ENCODE measurements around the gene EXOSC7.

EXOSC7 gene

DNA sequence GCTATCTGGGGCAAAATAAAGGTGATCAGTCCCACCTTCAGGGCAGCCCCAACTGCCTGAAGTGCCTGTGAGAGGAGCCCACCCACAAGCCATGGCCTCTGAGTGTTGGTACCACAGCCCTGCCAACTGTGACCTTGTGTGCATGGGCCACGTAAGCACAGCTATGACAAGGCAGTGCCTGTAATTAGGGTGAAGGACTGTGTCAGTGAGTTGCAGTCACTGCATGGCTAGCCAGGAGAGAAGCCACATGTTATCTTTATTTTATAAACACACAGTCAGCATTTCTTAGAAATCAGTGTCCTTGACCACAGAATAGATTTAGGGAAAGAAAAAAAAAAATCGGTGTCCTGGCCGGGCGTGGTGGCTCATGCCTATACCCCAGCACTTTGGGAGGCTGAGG is 24.8 kb downstream of the EXOSC7 start:
- Histone ChIP-seq H3K79me2 (ENCODE audit: insufficient read depth, low read depth) (no peaks in the 10 kb centered on the region), H2AFZ (ENCODE audit: low read depth) (no peak overlapping the region), H3K4me1 (ENCODE audit: low read depth, poor library complexity, severe bottlenecking) (peaks cover 42% of the 10 kb centered on the region), H4K20me1 (ENCODE audit: insufficient read depth) (no peaks in the 10 kb centered on the region), H3K27me3 (ENCODE audit: insufficient read depth, low read depth) (no peaks in the 10 kb centered on the region), H3K4me3 (IDR thresholded peaks at IDR 0.05; ENCODE audit: insufficient read depth, low read depth, low read length) (no peak overlapping the region), H3K9ac (no peak overlapping the region), H3K36me3 (ENCODE audit: insufficient read depth) (no peaks in the 10 kb centered on the region; the same call in 1 of the 2 replicates), H3K27ac (no peak overlapping the region), H3K4me2 (no peak overlapping the region)
- TF ChIP-seq, protein P1, sequence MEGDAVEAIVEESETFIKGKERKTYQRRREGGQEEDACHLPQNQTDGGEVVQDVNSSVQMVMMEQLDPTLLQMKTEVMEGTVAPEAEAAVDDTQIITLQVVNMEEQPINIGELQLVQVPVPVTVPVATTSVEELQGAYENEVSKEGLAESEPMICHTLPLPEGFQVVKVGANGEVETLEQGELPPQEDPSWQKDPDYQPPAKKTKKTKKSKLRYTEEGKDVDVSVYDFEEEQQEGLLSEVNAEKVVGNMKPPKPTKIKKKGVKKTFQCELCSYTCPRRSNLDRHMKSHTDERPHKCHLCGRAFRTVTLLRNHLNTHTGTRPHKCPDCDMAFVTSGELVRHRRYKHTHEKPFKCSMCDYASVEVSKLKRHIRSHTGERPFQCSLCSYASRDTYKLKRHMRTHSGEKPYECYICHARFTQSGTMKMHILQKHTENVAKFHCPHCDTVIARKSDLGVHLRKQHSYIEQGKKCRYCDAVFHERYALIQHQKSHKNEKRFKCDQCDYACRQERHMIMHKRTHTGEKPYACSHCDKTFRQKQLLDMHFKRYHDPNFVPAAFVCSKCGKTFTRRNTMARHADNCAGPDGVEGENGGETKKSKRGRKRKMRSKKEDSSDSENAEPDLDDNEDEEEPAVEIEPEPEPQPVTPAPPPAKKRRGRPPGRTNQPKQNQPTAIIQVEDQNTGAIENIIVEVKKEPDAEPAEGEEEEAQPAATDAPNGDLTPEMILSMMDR (conservative IDR thresholded peaks at IDR 0.05; ENCODE audit: low read depth, low read length): no peak

DNA sequence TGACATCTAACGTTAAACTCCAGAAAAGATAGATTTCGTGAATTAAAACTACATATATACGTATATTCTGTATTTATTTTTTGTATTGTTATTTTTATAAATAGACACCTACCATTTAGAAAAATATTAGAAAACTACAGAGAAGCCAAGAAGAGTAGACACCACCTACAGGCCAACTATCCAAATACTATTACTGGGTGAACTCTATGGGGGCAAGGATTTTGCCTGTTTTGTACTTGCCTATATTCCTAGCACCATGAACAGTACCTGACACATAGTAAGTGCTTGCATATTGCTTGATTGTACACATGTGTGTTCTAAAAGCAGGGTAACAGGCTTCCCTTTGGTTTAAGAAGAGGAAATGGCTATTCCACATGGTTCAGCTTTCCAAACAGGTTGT is 25.7 kb downstream of the EXOSC7 start:
- H3K27me3 ChIP-seq (ENCODE audit: insufficient read depth, low read depth): no peaks in the 10 kb centered on the region
- no peak overlapping the region for H3K4me2 ChIP-seq
- no peaks in the 10 kb centered on the region; the same call in 1 of the 2 replicates for H3K36me3 ChIP-seq (ENCODE audit: insufficient read depth)
- no peak overlapping the region for H3K27ac ChIP-seq
- no peak overlapping the region for H2AFZ ChIP-seq (ENCODE audit: low read depth)
- H3K4me3 ChIP-seq (IDR thresholded peaks at IDR 0.05; ENCODE audit: insufficient read depth, low read depth, low read length): no peak overlapping the region
- no peaks in the 10 kb centered on the region for H4K20me1 ChIP-seq (ENCODE audit: insufficient read depth)
- TF ChIP-seq, protein P1 (conservative IDR thresholded peaks at IDR 0.05; ENCODE audit: low read depth, low read length): no peak
- peaks cover 33% of the 10 kb centered on the region for H3K4me1 ChIP-seq (ENCODE audit: low read depth, poor library complexity, severe bottlenecking)
- no peak overlapping the region for H3K9ac ChIP-seq
- H3K79me2 ChIP-seq (ENCODE audit: insufficient read depth, low read depth): no peaks in the 10 kb centered on the region

DNA sequence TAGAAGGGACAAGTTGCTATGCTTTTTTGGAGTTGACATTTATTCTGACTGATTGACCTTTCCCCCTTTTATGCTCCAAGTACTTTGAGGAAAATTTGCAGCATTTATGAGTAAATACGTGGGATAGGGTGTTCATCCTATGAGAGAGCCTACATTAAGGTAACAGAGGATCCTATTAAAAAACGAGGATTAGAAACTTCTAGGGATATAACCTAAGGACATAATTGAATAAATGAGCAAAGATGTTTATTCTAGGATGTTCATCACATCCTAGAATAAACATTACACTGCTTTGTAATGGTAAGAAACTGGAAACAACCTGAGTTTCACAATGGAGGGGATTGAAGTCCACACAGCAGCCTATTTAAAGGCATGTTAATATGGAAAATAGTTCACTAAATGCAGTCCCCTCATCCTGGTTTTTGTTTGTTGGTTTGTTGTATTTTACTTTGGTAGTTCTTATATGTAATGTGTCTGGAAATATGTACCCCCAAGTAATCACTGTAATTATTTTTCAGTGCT is 26.2 kb downstream of the EXOSC7 start:
- Histone ChIP-seq H3K9ac (no peak overlapping the region), H3K27me3 (ENCODE audit: insufficient read depth, low read depth) (no peaks in the 10 kb centered on the region), H3K4me3 (IDR thresholded peaks at IDR 0.05; ENCODE audit: insufficient read depth, low read depth, low read length) (no peak overlapping the region), H2AFZ (ENCODE audit: low read depth) (no peak overlapping the region), H3K4me2 (no peak overlapping the region), H3K4me1 (ENCODE audit: low read depth, poor library complexity, severe bottlenecking) (peaks cover 28% of the 10 kb centered on the region), H3K79me2 (ENCODE audit: insufficient read depth, low read depth) (no peaks in the 10 kb centered on the region), H3K36me3 (ENCODE audit: insufficient read depth) (no peaks in the 10 kb centered on the region; the same call in 1 of the 2 replicates), H4K20me1 (ENCODE audit: insufficient read depth) (no peaks in the 10 kb centered on the region), H3K27ac (no peak overlapping the region)
- TF ChIP-seq, protein P1 (conservative IDR thresholded peaks at IDR 0.05; ENCODE audit: low read depth, low read length): no peak

DNA sequence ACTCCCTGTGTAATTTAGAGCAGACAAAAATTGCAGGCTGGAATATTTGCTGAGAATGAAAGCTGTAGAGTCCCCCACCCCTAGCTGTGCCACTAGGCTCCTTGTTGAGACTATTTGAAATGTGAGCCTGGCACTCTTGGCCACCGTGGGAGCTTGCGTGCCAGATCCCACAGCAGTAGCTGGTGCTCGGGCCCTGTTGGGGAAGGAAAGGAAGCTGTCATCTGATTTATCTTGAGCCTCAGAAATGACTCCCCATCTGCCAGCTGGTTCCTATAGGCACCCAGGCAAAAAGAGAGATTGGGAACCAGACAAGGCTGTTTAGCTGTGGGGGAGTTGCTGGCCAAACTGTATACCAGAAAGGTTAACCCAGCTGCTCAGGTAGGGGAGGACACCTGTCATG is 26.7 kb downstream of the EXOSC7 start:
- Histone ChIP-seq H4K20me1 (ENCODE audit: insufficient read depth) (no peaks in the 10 kb centered on the region), H3K4me1 (ENCODE audit: low read depth, poor library complexity, severe bottlenecking) (peaks cover 23% of the 10 kb centered on the region), H3K27ac (no peak overlapping the region), H3K79me2 (ENCODE audit: insufficient read depth, low read depth) (no peaks in the 10 kb centered on the region), H3K9ac (no peak overlapping the region), H3K27me3 (ENCODE audit: insufficient read depth, low read depth) (no peaks in the 10 kb centered on the region), H2AFZ (ENCODE audit: low read depth) (no peak overlapping the region), H3K36me3 (ENCODE audit: insufficient read depth) (no peaks in the 10 kb centered on the region; the same call in 1 of the 2 replicates), H3K4me3 (IDR thresholded peaks at IDR 0.05; ENCODE audit: insufficient read depth, low read depth, low read length) (no peak overlapping the region), H3K4me2 (no peak overlapping the region)
- TF ChIP-seq, protein P1 (conservative IDR thresholded peaks at IDR 0.05; ENCODE audit: low read depth, low read length): no peak

Data from KMS-11 (cell line).